HL-60 (cell line): ENCODE measurements around the gene MALT1.

Experiments used
- DNase-seq, 2 experiments: peaks; one replicate each; pipeline ENCODE4 v3.0.0-alpha.2; 2010 to 2020; ENCODE audit warnings: low read depth in 1 of 2, low spot score in 1 of 2
- H3K27ac ChIP-seq: fragments of 250-450 bp; sonication (Bioruptor Pico); replicated peaks from 2 replicates; pipeline ENCODE4 v1.5.1; 2020; ENCODE audit warnings: mild to moderate bottlenecking, moderate library complexity
- H3K27me3 ChIP-seq: fragments of 250-450 bp; sonication (Bioruptor Pico); 2 replicates; pipeline ENCODE4 v1.5.1; 2021; ENCODE audit warnings: mild to moderate bottlenecking, moderate library complexity; ENCODE audit not compliant: insufficient read depth, poor library complexity, severe bottlenecking
- H3K4me3 ChIP-seq: replicated peaks from 2 replicates; pipeline ENCODE4 v1.5.1; 2011; ENCODE audit warnings: mild to moderate bottlenecking, control low read depth, low read length; ENCODE audit not compliant: insufficient read depth
- CTCF ChIP-seq: IDR thresholded peaks from one replicate; pipeline ENCODE4 v1.5.1; 2011; ENCODE audit warnings: low read length, control low read depth, inconsistent platforms; ENCODE audit not compliant: insufficient read depth
- GABPA ChIP-seq: IDR thresholded peaks from 2 replicates; pipeline ENCODE4 v1.6.1; 2012; ENCODE audit warnings: low read depth
- POLR2AphosphoS5 ChIP-seq: IDR thresholded peaks from 2 replicates; pipeline ENCODE4 v1.6.1; 2012; ENCODE audit warnings: low read depth
- REST ChIP-seq: IDR thresholded peaks from 2 replicates; pipeline ENCODE4 v1.6.1; 2012; ENCODE audit warnings: low read depth; ENCODE audit not compliant: insufficient replicate concordance
- SPI1 ChIP-seq: IDR thresholded peaks from 2 replicates; pipeline ENCODE4 v1.6.1; 2012; ENCODE audit warnings: low read depth, mild to moderate bottlenecking, borderline replicate concordance

Gene MALT1

GRCh38 chr18:58657494-58657893 lies 13.8 kb upstream of the MALT1 start:
- H3K27me3 ChIP-seq, result no peaks in the 10 kb centered on the region
- H3K27ac ChIP-seq, result peak overlapping the region; percentile 36
- no peak overlapping the region for H3K4me3 ChIP-seq
- TF ChIP-seq GABPA (no peak), REST (no peak), POLR2AphosphoS5 (no peak), CTCF (no peak), SPI1 (no peak)
- DNase-seq, result no peak

- Histone ChIP-seq H3K27ac (no peak overlapping the region), H3K4me3 (no peak overlapping the region), H3K27me3 (no peaks in the 10 kb centered on the region)
- DNase-seq, result no peak
- TF ChIP-seq POLR2AphosphoS5, result no peak
- TF ChIP-seq SPI1, result no peak
- TF ChIP-seq CTCF, result no peak
- TF ChIP-seq REST, result no peak
- TF ChIP-seq GABPA, result no peak
Measured at GRCh38 chr18:58659691-58660090, 11.6 kb upstream of the MALT1 start.

GRCh38 chr18:58660915-58661314 lies 10.3 kb upstream of the MALT1 start:
- no peak for DNase-seq
- TF ChIP-seq CTCF (no peak), POLR2AphosphoS5 (no peak), REST (no peak), SPI1 (no peak), GABPA (no peak)
- Histone ChIP-seq H3K4me3 (no peak overlapping the region), H3K27me3 (no peaks in the 10 kb centered on the region), H3K27ac (no peak overlapping the region)
